GM23248 (cell line): Measurements from ENCODE around the gene TMEM116. TPM values are rescaled to one million over a fixed set of nuclear protein-coding genes. Genes with fewer than 3 reads are reported as not detected.

Experiments
- DNase-seq: peaks from one replicate; pipeline ENCODE4 v3.0.0-alpha.2; 2015
- H2AFZ ChIP-seq: fragments of 200-600 bp; sonication (generic); 2 replicates; pipeline ENCODE4 v1.6.1; 2016; ENCODE audit warnings: antibody characterized with exemption
- H3F3A ChIP-seq: fragments of 200-600 bp; sonication (generic); 2 replicates; pipeline ENCODE4 v1.6.1; 2016; ENCODE audit warnings: mild to moderate bottlenecking, antibody characterized with exemption, mixed run types; ENCODE audit not compliant: insufficient read depth
- H3K27ac ChIP-seq: fragments of 200-600 bp; sonication (generic); 2 replicates; pipeline ENCODE4 v1.5.1; 2016; ENCODE audit warnings: mild to moderate bottlenecking
- H3K27me3 ChIP-seq: fragments of 200-600 bp; sonication (generic); replicated peaks from 2 replicates; pipeline ENCODE4 v1.6.1; 2016; ENCODE audit warnings: mild to moderate bottlenecking; ENCODE audit not compliant: insufficient read depth
- H3K36me3 ChIP-seq: fragments of 200-600 bp; sonication (generic); 2 replicates; pipeline ENCODE4 v1.6.1; 2016; ENCODE audit warnings: low read depth, mild to moderate bottlenecking
- H3K4me1 ChIP-seq: fragments of 200-600 bp; sonication (generic); 2 replicates; pipeline ENCODE4 v1.6.1; 2016; ENCODE audit warnings: mild to moderate bottlenecking; ENCODE audit not compliant: insufficient read depth
- H3K4me2 ChIP-seq: fragments of 200-600 bp; sonication (generic); one replicate; pipeline ENCODE4 v1.6.1; 2016; ENCODE audit warnings: mild to moderate bottlenecking; ENCODE audit not compliant: unreplicated experiment
- H3K4me3 ChIP-seq: fragments of 200-600 bp; sonication (generic); 2 replicates; pipeline ENCODE4 v1.5.1; 2016; ENCODE audit warnings: mild to moderate bottlenecking
- H3K79me2 ChIP-seq: fragments of 200-600 bp; sonication (generic); 2 replicates; pipeline ENCODE4 v1.6.1; 2016; ENCODE audit warnings: mild to moderate bottlenecking; ENCODE audit not compliant: insufficient read depth
- H3K9ac ChIP-seq: fragments of 200-600 bp; sonication (generic); 2 replicates; pipeline ENCODE4 v1.6.1; 2016; ENCODE audit warnings: mild to moderate bottlenecking
- H3K9me2 ChIP-seq: fragments of 200-600 bp; sonication (generic); 2 replicates; pipeline ENCODE4 v1.6.1; 2016; ENCODE audit warnings: mixed run types, mild to moderate bottlenecking, moderate library complexity; ENCODE audit not compliant: insufficient read depth
- H3K9me3 ChIP-seq: fragments of 200-600 bp; sonication (generic); one replicate; pipeline ENCODE4 v1.6.1; 2017; ENCODE audit warnings: low read depth
- H4K20me1 ChIP-seq: fragments of 200-600 bp; sonication (generic); 2 replicates; pipeline ENCODE4 v1.6.0; 2016; ENCODE audit not compliant: insufficient read depth
- EZH2 ChIP-seq: fragments of 200-600 bp; sonication (generic); IDR thresholded peaks from 2 replicates; pipeline ENCODE4 v1.6.1; 2018; ENCODE audit warnings: antibody characterized with exemption, mild to moderate bottlenecking; ENCODE audit not compliant: insufficient read depth, poor library complexity, severe bottlenecking
- EZH2phosphoT487 ChIP-seq: fragments of 200-600 bp; sonication (generic); IDR thresholded peaks from 2 replicates; pipeline ENCODE4 v1.6.1; 2018; ENCODE audit warnings: antibody characterized with exemption, moderate library complexity, mild to moderate bottlenecking, low read depth; ENCODE audit not compliant: insufficient read depth
- WGBS, 2 experiments: methylation state at CpG; one replicate each; pipeline ENCODE4 v1.1.6; 2015 to 2017; ENCODE audit warnings: low lambda C conversion rate in 2 of 2, low coverage in 1 of 2; ENCODE audit errors: missing lambda C conversion rate in 2 of 2; 5-methylcytosine and 5-hydroxymethylcytosine counted together
- in situ Hi-C: fragments of 300-500 bp; cut with MboI; formaldehyde crosslinking; loops from 2 replicates; pipeline ENCODE4 v1.15.0; 2020
- polyA plus RNA-seq: library from polyadenylated mRNA; unstranded; fragments of >200 nt; fragmentation: Nextera tagmentation; extraction: Ambion mirVana; gene quantifications from 2 replicates; pipeline ENCODE4 v1.2.1, GENCODE V29; 2016
- total RNA-seq: library from RNA; depleted of rRNA; stranded (reverse); fragments of >200 nt; shearing (Covaris generic); gene quantifications from 2 replicates; pipeline ENCODE4 v1.2.3, GENCODE V29; 2014

TMEM116 gene
- total and polyA plus RNA-seq, 2 experiments from 2014 or later: 10.7 to 17.1 TPM

- no peak for DNase-seq
- Histone ChIP-seq H3K4me3 (no peak overlapping the region), H3K36me3 (no peaks in the 10 kb centered on the region; the same call in 1 of the 2 replicates), H3K4me2 (no peak overlapping the region), H3K79me2 (no peaks in the 10 kb centered on the region), H3F3A (no peaks in the 10 kb centered on the region), H3K9ac (no peak overlapping the region), H3K4me1 (no peaks in the 10 kb centered on the region), H3K27ac (no peak overlapping the region), H4K20me1 (no peaks in the 10 kb centered on the region), H3K27me3 (no peaks in the 10 kb centered on the region), H2AFZ (no peak overlapping the region), H3K9me2 (no peaks in the 10 kb centered on the region), H3K9me3 (peaks cover 5% of the 10 kb centered on the region)
- no peak for TF ChIP-seq EZH2
- no peak for TF ChIP-seq EZH2phosphoT487
- in situ Hi-C loops: no loop called here
- WGBS, 2 experiments: 96 to 97% methylated on average over 3 of the region's 3 CpGs
Measured at GRCh38 chr12:111905502-111905901, 107.5 kb downstream of the TMEM116 start.

- no peak overlapping the region for H3K4me2 ChIP-seq
- no peak overlapping the region for H3K9ac ChIP-seq
- H3F3A ChIP-seq: no peaks in the 10 kb centered on the region
- H3K4me1 ChIP-seq: no peaks in the 10 kb centered on the region
- no peaks in the 10 kb centered on the region for H3K9me2 ChIP-seq
- H3K27ac ChIP-seq: no peak overlapping the region
- no peak overlapping the region for H2AFZ ChIP-seq
- H3K79me2 ChIP-seq: no peaks in the 10 kb centered on the region
- in situ Hi-C loops: no loop called here
- peaks cover 5% of the 10 kb centered on the region for H3K9me3 ChIP-seq
- DNase-seq: no peak
- H3K4me3 ChIP-seq: no peak overlapping the region
- TF ChIP-seq EZH2: no peak
- no peak for TF ChIP-seq EZH2phosphoT487
- H3K27me3 ChIP-seq: no peaks in the 10 kb centered on the region
- H4K20me1 ChIP-seq: no peaks in the 10 kb centered on the region
- H3K36me3 ChIP-seq: no peaks in the 10 kb centered on the region; the same call in 1 of the 2 replicates
Measured at GRCh38 chr12:111904446-111904975, 108.5 kb downstream of the TMEM116 start.

- Histone ChIP-seq H3K4me1 (no peaks in the 10 kb centered on the region), H3K4me2 (no peak overlapping the region), H3K27me3 (no peaks in the 10 kb centered on the region), H3K4me3 (no peak overlapping the region), H4K20me1 (no peaks in the 10 kb centered on the region), H3K9me3 (no peaks in the 10 kb centered on the region), H3K36me3 (no peaks in the 10 kb centered on the region; the same call in 1 of the 2 replicates), H3K79me2 (no peaks in the 10 kb centered on the region), H3K9ac (no peak overlapping the region), H2AFZ (no peak overlapping the region), H3K27ac (no peak overlapping the region), H3K9me2 (no peaks in the 10 kb centered on the region), H3F3A (no peaks in the 10 kb centered on the region)
- WGBS, 2 experiments: 57 to 63% methylated on average over 4 of the region's 4 CpGs
- DNase-seq: no peak
- in situ Hi-C loops: no loop called here
- no peak for TF ChIP-seq EZH2
- TF ChIP-seq EZH2phosphoT487: no peak
Measured at GRCh38 chr12:111901182-111901581, 111.8 kb downstream of the TMEM116 start.

- Histone ChIP-seq H3K79me2 (no peaks in the 10 kb centered on the region), H4K20me1 (no peaks in the 10 kb centered on the region), H3K4me1 (no peaks in the 10 kb centered on the region), H3K36me3 (peaks cover 17% of the 10 kb centered on the region; the same call in 1 of the 2 replicates), H3K4me3 (no peak overlapping the region), H3K27me3 (no peaks in the 10 kb centered on the region), H3K4me2 (no peak overlapping the region), H3K9me3 (no peaks in the 10 kb centered on the region), H3F3A (no peaks in the 10 kb centered on the region), H3K9me2 (no peaks in the 10 kb centered on the region), H3K27ac (no peak overlapping the region), H2AFZ (no peak overlapping the region), H3K9ac (no peak overlapping the region)
- in situ Hi-C loops: no loop called here
- DNase-seq: no peak
- TF ChIP-seq EZH2 (no peak), EZH2phosphoT487 (no peak)
- WGBS, 2 experiments: 82 to 83% methylated on average over 5 of the region's 5 CpGs
Measured at GRCh38 chr12:111894556-111894955, 118.4 kb downstream of the TMEM116 start.

- H3K27me3 ChIP-seq: no peaks in the 10 kb centered on the region
- H4K20me1 ChIP-seq: no peaks in the 10 kb centered on the region
- TF ChIP-seq EZH2phosphoT487: no peak
- no peak for TF ChIP-seq EZH2
- in situ Hi-C loops: no loop called here
- H3K36me3 ChIP-seq: peaks cover 25% of the 10 kb centered on the region; the same call in 1 of the 2 replicates
- DNase-seq: no peak
- 86 to 98% methylated on average over 2 of the region's 2 CpGs for WGBS, 2 experiments
- H2AFZ ChIP-seq: no peak overlapping the region
- H3K4me1 ChIP-seq: no peaks in the 10 kb centered on the region
- no peaks in the 10 kb centered on the region for H3K9me2 ChIP-seq
- H3F3A ChIP-seq: no peaks in the 10 kb centered on the region
- no peaks in the 10 kb centered on the region for H3K79me2 ChIP-seq
- H3K4me2 ChIP-seq: no peak overlapping the region
- no peaks in the 10 kb centered on the region for H3K9me3 ChIP-seq
- no peak overlapping the region for H3K4me3 ChIP-seq
- H3K27ac ChIP-seq: no peak overlapping the region
- H3K9ac ChIP-seq: no peak overlapping the region
Measured at GRCh38 chr12:111893287-111893686, 119.7 kb downstream of the TMEM116 start.
